Smooth muscle cell (in vitro differentiated cells): ENCODE data around the gene TIAM2. TPM values are rescaled to one million over a fixed set of nuclear protein-coding genes. Genes with fewer than 3 reads are reported as not detected.
"Not testable (repeated sequence)": the region's sequence is repeated elsewhere in the genome, so short reads cannot be mapped to it uniquely, and the experiment has no call there.

ENCODE experiments used
- DNase-seq: peaks from one replicate; lab custom pipeline; 2025; ENCODE audit not compliant: unreplicated experiment; lab: John Stamatoyannopoulos, UW
- H2AFZ ChIP-seq: fragments of 200-600 bp; sonication (generic); 2 replicates; pipeline ENCODE4 v1.6.0; 2016; ENCODE audit warnings: antibody characterized with exemption, low read depth, mild to moderate bottlenecking
- H3F3A ChIP-seq: fragments of 200-600 bp; sonication (generic); 2 replicates; pipeline ENCODE4 v1.6.0; 2017; ENCODE audit warnings: antibody characterized with exemption, low read depth
- H3K27ac ChIP-seq: fragments of 200-600 bp; sonication (generic); 2 replicates; pipeline ENCODE4 v1.5.1; 2016; ENCODE audit warnings: low read depth, mild to moderate bottlenecking
- H3K27me3 ChIP-seq: fragments of 200-600 bp; sonication (generic); 2 replicates; pipeline ENCODE4 v1.6.1; 2016; ENCODE audit warnings: low read depth, mild to moderate bottlenecking
- H3K36me3 ChIP-seq: fragments of 200-600 bp; sonication (generic); 2 replicates; pipeline ENCODE4 v1.5.1; 2016; ENCODE audit warnings: low read depth
- H3K4me1 ChIP-seq: fragments of 200-600 bp; sonication (generic); 2 replicates; pipeline ENCODE4 v1.5.1; 2016; ENCODE audit warnings: low read depth
- H3K4me2 ChIP-seq: fragments of 200-600 bp; sonication (generic); 2 replicates; pipeline ENCODE4 v1.6.0; 2016; ENCODE audit warnings: mild to moderate bottlenecking
- H3K4me3 ChIP-seq: fragments of 200-600 bp; sonication (generic); 2 replicates; pipeline ENCODE4 v1.5.1; 2016; ENCODE audit warnings: mild to moderate bottlenecking
- H3K79me2 ChIP-seq: fragments of 200-600 bp; sonication (generic); 2 replicates; pipeline ENCODE4 v1.6.0; 2016; ENCODE audit warnings: low read depth, mild to moderate bottlenecking
- H3K9ac ChIP-seq: fragments of 200-600 bp; sonication (generic); 2 replicates; pipeline ENCODE4 v1.6.0; 2016; ENCODE audit warnings: low read depth
- H3K9me3 ChIP-seq: fragments of 200-600 bp; sonication (generic); replicated peaks from 2 replicates; pipeline ENCODE4 v1.5.1; 2016; ENCODE audit warnings: low read depth
- H4K20me1 ChIP-seq: fragments of 200-600 bp; sonication (generic); 2 replicates; pipeline ENCODE4 v1.6.0; 2016; ENCODE audit warnings: low read depth
- CTCF ChIP-seq: fragments of 200-600 bp; sonication (generic); IDR thresholded peaks from 2 replicates; pipeline ENCODE4 v1.5.1; 2017; ENCODE audit warnings: borderline replicate concordance, mild to moderate bottlenecking, antibody characterized with exemption; ENCODE audit not compliant: insufficient read depth, poor library complexity, severe bottlenecking
- WGBS: methylation state at CpG from one replicate; pipeline ENCODE4 v1.1.7; 2016; ENCODE audit warnings: low lambda C conversion rate; 5-methylcytosine and 5-hydroxymethylcytosine counted together
- polyA plus RNA-seq: library from polyadenylated mRNA; unstranded; fragments of >200 nt; fragmentation: Nextera tagmentation; extraction: Ambion mirVana; gene quantifications from 2 replicates; pipeline ENCODE4 v1.2.1, GENCODE V29; 2016
- total RNA-seq: library from RNA; depleted of rRNA; stranded (reverse); fragments of >200 nt; gene quantifications from 2 replicates; pipeline ENCODE4 v1.2.3, GENCODE V29; 2014

Gene TIAM2
- total and polyA plus RNA-seq, 2 experiments from 2014 or later, result 13.1 to 24.9 TPM

DNA sequence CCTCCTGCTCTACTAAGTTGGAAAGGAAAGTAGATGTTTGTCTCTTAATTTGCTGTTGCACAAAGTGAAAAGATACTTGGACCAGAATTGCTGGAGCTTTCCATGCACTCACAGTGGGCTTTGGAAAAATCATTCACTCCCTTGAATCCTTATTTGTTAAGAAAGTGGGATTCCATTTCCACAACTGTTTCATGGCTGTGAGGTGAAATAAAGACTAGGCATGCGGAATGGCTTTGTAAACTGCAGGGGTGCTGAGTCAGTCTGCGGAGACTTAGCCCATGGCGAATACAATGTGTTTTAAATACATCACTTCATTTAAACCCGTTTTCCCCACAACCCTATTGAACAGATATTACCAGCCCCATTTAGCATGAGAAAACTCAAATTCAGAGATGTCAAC, 231.9 kb downstream of the TIAM2 start:
- H3K4me3 ChIP-seq, result no peak overlapping the region
- H3K9me3 ChIP-seq, result no peaks in the 10 kb centered on the region
- WGBS, result 83% methylated on average over 4 of the region's 4 CpGs
- H2AFZ ChIP-seq, result no peak overlapping the region
- H3K79me2 ChIP-seq, result no peaks in the 10 kb centered on the region
- H3K27me3 ChIP-seq, result no peaks in the 10 kb centered on the region
- no peak overlapping the region for H3K27ac ChIP-seq
- no peak for DNase-seq
- H4K20me1 ChIP-seq, result no peaks in the 10 kb centered on the region
- no peak for TF ChIP-seq CTCF
- no peaks in the 10 kb centered on the region for H3K36me3 ChIP-seq
- H3K4me1 ChIP-seq, result peaks cover 11% of the 10 kb centered on the region
- H3K4me2 ChIP-seq, result no peak overlapping the region
- H3K9ac ChIP-seq, result no peak overlapping the region
- H3F3A ChIP-seq, result peaks cover 5% of the 10 kb centered on the region

DNA sequence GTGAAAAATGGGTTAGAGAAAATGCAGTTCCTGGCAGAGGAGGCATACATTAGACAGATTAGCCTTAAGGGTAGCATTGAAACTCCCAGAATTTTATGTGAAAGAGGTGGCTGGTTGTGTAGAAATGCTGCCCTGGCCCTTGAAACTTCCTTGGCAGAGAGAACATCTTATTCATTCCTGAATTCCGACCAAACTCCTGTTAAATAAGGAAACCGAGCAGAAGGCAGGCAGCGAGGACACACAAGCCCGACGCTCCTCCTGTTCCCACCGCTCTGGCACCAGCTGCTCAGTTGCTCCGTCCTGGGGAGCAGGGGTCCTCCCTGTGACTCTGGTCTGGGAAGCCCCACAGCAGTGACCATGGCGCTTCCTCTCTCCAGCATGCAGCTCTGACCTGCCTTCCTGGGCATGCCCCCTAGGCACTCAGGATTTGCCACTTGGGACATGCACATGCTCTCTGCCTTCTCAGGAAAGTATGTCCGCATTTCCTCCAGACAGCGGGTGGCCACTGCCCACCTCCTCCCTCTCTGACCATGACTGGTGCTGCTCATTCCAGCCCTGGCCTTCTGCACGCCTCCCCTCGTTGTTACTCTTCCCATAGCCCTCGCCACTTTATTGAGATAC, 233.5 kb downstream of the TIAM2 start:
- Histone ChIP-seq H3K4me2 (no peak overlapping the region), H3K9ac (no peak overlapping the region)

GRCh38 chr6:155230975-155231374, 235.9 kb downstream of the TIAM2 start:
- WGBS, result 73% methylated on average over 4 of the region's 4 CpGs
- H4K20me1 ChIP-seq, H3K36me3 ChIP-seq: not testable (repeated sequence)

More for the DNA sequence above, 233.5 kb downstream of the TIAM2 start:
- no peaks in the 10 kb centered on the region for H3K9me3 ChIP-seq
- H3K36me3 ChIP-seq, result no peaks in the 10 kb centered on the region
- peaks cover 3% of the 10 kb centered on the region for H3F3A ChIP-seq
- no peak for DNase-seq
- TF ChIP-seq CTCF, result no peak
- H4K20me1 ChIP-seq, result no peaks in the 10 kb centered on the region
- no peak overlapping the region for H3K27ac ChIP-seq
- 96% methylated on average over 13 of the region's 13 CpGs for WGBS
- no peak overlapping the region for H3K4me3 ChIP-seq
- H2AFZ ChIP-seq, result no peak overlapping the region
- H3K27me3 ChIP-seq, result no peaks in the 10 kb centered on the region
- peaks cover 6% of the 10 kb centered on the region for H3K4me1 ChIP-seq
- H3K79me2 ChIP-seq, result no peaks in the 10 kb centered on the region

DNA sequence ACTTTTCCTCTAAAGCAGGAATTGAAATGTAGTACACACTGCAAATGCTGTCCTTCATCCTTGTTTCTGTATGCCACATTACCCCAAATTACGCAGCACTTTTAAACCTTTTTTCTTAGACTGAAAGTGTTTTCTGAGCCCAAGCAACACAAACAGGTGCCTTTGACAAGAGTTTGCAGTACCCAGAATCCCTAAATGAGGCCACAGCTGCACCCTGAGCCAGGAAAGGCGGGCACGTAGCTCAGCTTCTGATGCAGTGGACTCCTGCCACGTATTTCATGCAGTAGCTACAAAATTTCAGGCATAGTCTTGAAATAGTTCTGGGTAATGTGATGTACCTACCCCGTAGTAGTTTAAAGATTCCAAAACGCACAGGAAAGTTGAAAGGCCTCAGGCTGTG, 237.7 kb downstream of the TIAM2 start:
- DNase-seq, result no peak
- Histone ChIP-seq H2AFZ (no peak overlapping the region), H3K9ac (no peak overlapping the region), H3K36me3 (no peaks in the 10 kb centered on the region), H3K4me3 (no peak overlapping the region), H3K4me1 (no peaks in the 10 kb centered on the region), H3K79me2 (no peaks in the 10 kb centered on the region), H3F3A (no peaks in the 10 kb centered on the region), H3K9me3 (no peaks in the 10 kb centered on the region), H3K27ac (no peak overlapping the region), H3K27me3 (no peaks in the 10 kb centered on the region), H3K4me2 (no peak overlapping the region), H4K20me1 (no peaks in the 10 kb centered on the region)
- 95% methylated on average over 6 of the region's 6 CpGs for WGBS
- no peak for TF ChIP-seq CTCF

More at GRCh38 chr6:155230975-155231374, 235.9 kb downstream of the TIAM2 start:
- H3K27ac ChIP-seq, H3K4me1 ChIP-seq, H3K4me2 ChIP-seq, H3K9me3 ChIP-seq, H3K9ac ChIP-seq, H3K79me2 ChIP-seq, H3F3A ChIP-seq, DNase-seq, H3K4me3 ChIP-seq, H3K27me3 ChIP-seq, H2AFZ ChIP-seq: not testable (repeated sequence)
